ENCODE data around the gene ACOD1.

The ACOD1 gene

GRCh38 chr13:77000475-77000874, 52.2 kb downstream of the ACOD1 start:
- no peaks in the 10 kb centered on the region for H3K9me3 ChIP-seq
- peaks cover 44% of the 10 kb centered on the region for H3K36me3 ChIP-seq
- no peak overlapping the region for H3K4me3 ChIP-seq (ENCODE audit: low read depth in 1 of 2, low read length in 1 of 2)

GRCh38 chr13:77001540-77001939, 53.2 kb downstream of the ACOD1 start:
- H3K4me3 ChIP-seq (ENCODE audit: low read depth in 1 of 2, low read length in 1 of 2): no peak overlapping the region
- no peaks in the 10 kb centered on the region for H3K4me1 ChIP-seq (ENCODE audit: control insufficient read depth in 1 of 2, insufficient read depth in 1 of 2, low read depth in 1 of 2, low read length in 1 of 2)
- no peaks in the 10 kb centered on the region for H3K27me3 ChIP-seq
- H3K27ac ChIP-seq: no peak overlapping the region
- H3K36me3 ChIP-seq: peaks cover 38% of the 10 kb centered on the region
- no peaks in the 10 kb centered on the region for H3K9me3 ChIP-seq
- TF ChIP-seq CTCF (IDR thresholded peaks at IDR 0.05): no peak

More at GRCh38 chr13:77000475-77000874, 52.2 kb downstream of the ACOD1 start:
- Histone ChIP-seq H3K4me1 (ENCODE audit: control insufficient read depth in 1 of 2, insufficient read depth in 1 of 2, low read depth in 1 of 2, low read length in 1 of 2) (no peaks in the 10 kb centered on the region), H3K27ac (no peak overlapping the region), H3K27me3 (no peaks in the 10 kb centered on the region)
- no peak for TF ChIP-seq CTCF (IDR thresholded peaks at IDR 0.05)

GRCh38 chr13:77001963-77002587, 53.8 kb downstream of the ACOD1 start:
- Histone ChIP-seq H3K27ac (no peak overlapping the region), H3K36me3 (peaks cover 41% of the 10 kb centered on the region), H3K4me3 (ENCODE audit: low read depth in 1 of 2, low read length in 1 of 2) (no peak overlapping the region), H3K9me3 (no peaks in the 10 kb centered on the region), H3K4me1 (ENCODE audit: control insufficient read depth in 1 of 2, insufficient read depth in 1 of 2, low read depth in 1 of 2, low read length in 1 of 2) (no peaks in the 10 kb centered on the region), H3K27me3 (no peaks in the 10 kb centered on the region)
- no peak for TF ChIP-seq CTCF (IDR thresholded peaks at IDR 0.05)

GRCh38 chr13:77002590-77003190, 54.4 kb downstream of the ACOD1 start:
- no peak for TF ChIP-seq CTCF (IDR thresholded peaks at IDR 0.05)
- H3K4me3 ChIP-seq (ENCODE audit: low read depth in 1 of 2, low read length in 1 of 2): no peak overlapping the region
- no peak overlapping the region for H3K27ac ChIP-seq
- H3K9me3 ChIP-seq: no peaks in the 10 kb centered on the region
- H3K4me1 ChIP-seq (ENCODE audit: control insufficient read depth in 1 of 2, insufficient read depth in 1 of 2, low read depth in 1 of 2, low read length in 1 of 2): no peaks in the 10 kb centered on the region
- peaks cover 47% of the 10 kb centered on the region for H3K36me3 ChIP-seq
- no peaks in the 10 kb centered on the region for H3K27me3 ChIP-seq

All from neutrophil (primary cell).